Nephron (organoid): ENCODE data around the gene OR51B4.
"Not testable (repeated sequence)": the region's sequence is repeated elsewhere in the genome, so short reads cannot be mapped to it uniquely, and the experiment has no call there.

ENCODE experiments used
- H3K27ac Mint-ChIP-seq, 3 experiments: 2 replicates each; pipeline ENCODE4 v1.8.0; 2020; ENCODE audit warnings: mixed read lengths in 3 of 3, mild to moderate bottlenecking in 2 of 3, moderate library complexity in 1 of 3
- H3K27me3 Mint-ChIP-seq: 2 replicates; pipeline ENCODE4 v1.8.0; 2021; ENCODE audit warnings: low read depth, mild to moderate bottlenecking, moderate library complexity, mixed read lengths
- H3K36me3 Mint-ChIP-seq: 2 replicates; pipeline ENCODE4 v1.8.0; 2020; ENCODE audit warnings: low read depth, mixed read lengths
- H3K4me1 Mint-ChIP-seq: 2 replicates; pipeline ENCODE4 v1.8.0; 2020; ENCODE audit warnings: mixed read lengths
- H3K4me3 Mint-ChIP-seq, 3 experiments: 2 replicates each; pipeline ENCODE4 v1.8.0; 2020; ENCODE audit warnings: mild to moderate bottlenecking in 3 of 3, mixed read lengths in 3 of 3, moderate library complexity in 2 of 3
- H3K9me3 Mint-ChIP-seq: 2 replicates; pipeline ENCODE4 v1.8.0; 2020; ENCODE audit warnings: mixed read lengths
- CTCF ChIP-seq, 3 experiments: fragments of 200-600 bp; sonication (generic); IDR thresholded peaks; one replicate each; pipeline ENCODE4 v1.5.0; 2021; ENCODE audit warnings: antibody characterized with exemption in 3 of 3; ENCODE audit not compliant: unreplicated experiment in 3 of 3

Gene OR51B4

DNA sequence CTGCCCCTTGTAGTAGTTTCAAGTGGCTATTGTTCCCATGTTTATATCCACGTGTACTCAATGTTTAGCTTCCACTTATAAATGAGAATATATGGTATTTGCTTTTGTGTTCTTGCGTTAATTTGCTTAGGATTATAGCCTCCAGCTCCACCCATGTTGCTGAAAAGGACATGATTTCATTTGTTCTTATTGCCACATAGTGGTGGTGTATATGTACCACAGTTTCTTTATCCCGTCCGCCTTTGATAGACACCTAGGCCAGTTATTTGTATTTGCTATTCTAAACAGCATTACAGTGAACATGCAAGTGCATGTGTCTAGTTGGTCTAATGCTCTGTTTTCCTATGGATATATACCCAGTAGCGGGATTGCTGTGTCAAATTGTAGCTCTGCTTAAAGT, 15.5 kb upstream of the OR51B4 start:
- Mint-ChIP-seq H3K27me3 (no peaks in the 10 kb centered on the region), H3K4me3 (no peak overlapping the region)

DNA sequence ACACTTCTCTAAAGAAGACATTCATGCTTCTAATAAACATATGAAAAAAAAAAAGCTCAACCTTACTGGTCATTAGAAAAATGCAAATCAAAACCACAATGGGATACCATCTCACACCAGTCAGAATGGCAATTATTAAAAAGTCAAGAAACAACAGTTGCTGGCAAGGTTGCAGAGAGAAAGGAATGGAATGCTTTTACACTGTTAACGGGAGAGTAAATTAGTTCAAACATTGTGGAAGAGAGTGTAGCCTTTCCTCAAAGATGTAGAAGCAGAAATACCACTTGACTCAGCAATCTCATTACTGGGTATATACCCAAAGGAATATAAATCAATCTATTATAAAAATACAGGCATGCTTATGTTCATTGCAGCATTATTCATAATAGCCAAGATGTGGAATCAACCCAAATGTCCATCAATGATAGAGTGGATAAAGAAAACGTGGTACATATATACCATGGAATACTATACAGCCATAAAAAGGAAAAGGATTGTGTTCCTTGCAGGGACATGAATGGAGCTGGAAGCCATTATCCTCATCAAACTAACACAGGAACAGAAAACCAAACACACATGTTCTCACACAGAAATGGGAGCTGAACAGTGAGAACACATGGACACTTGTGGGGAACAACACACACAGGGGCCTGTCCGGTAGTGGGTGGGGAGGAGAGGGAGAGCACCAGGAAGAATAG, 11.7 kb upstream of the OR51B4 start:
- H3K4me3 Mint-ChIP-seq, H3K9me3 Mint-ChIP-seq, H3K27me3 Mint-ChIP-seq, H3K27ac Mint-ChIP-seq, H3K36me3 Mint-ChIP-seq, H3K4me1 Mint-ChIP-seq: not testable (repeated sequence)

More for the DNA sequence above, 15.5 kb upstream of the OR51B4 start:
- Mint-ChIP-seq H3K36me3 (no peaks in the 10 kb centered on the region), H3K4me1 (no peaks in the 10 kb centered on the region), H3K9me3 (no peaks in the 10 kb centered on the region), H3K27ac (no peak overlapping the region)
- TF ChIP-seq CTCF (IDR thresholded peaks at IDR 0.05; ENCODE audit: unreplicated experiment in 3 of 3) = no peak

DNA sequence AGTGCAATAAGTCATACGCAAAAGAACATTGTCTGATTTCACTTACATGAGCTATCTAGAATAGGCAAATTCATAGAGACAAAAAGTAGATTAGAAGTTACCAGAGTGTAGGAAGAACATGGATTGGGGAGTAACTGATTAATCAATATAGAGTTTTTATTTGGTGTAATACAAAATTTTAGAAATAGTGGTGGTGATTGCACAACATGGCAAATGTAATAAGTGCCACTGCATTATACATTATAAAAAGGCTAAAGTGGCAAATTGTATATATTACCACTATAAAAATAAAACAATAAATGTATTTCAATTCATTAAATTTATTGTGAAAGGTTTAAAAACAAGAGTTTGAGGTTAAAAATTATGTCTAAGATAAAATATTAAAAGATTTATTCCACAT, 8.7 kb upstream of the OR51B4 start:
- Mint-ChIP-seq H3K4me3 (no peak overlapping the region), H3K27ac (no peak overlapping the region), H3K27me3 (no peaks in the 10 kb centered on the region), H3K9me3 (no peaks in the 10 kb centered on the region), H3K36me3 (no peaks in the 10 kb centered on the region), H3K4me1 (no peaks in the 10 kb centered on the region)
- TF ChIP-seq CTCF (IDR thresholded peaks at IDR 0.05; ENCODE audit: unreplicated experiment in 3 of 3) = no peak

DNA sequence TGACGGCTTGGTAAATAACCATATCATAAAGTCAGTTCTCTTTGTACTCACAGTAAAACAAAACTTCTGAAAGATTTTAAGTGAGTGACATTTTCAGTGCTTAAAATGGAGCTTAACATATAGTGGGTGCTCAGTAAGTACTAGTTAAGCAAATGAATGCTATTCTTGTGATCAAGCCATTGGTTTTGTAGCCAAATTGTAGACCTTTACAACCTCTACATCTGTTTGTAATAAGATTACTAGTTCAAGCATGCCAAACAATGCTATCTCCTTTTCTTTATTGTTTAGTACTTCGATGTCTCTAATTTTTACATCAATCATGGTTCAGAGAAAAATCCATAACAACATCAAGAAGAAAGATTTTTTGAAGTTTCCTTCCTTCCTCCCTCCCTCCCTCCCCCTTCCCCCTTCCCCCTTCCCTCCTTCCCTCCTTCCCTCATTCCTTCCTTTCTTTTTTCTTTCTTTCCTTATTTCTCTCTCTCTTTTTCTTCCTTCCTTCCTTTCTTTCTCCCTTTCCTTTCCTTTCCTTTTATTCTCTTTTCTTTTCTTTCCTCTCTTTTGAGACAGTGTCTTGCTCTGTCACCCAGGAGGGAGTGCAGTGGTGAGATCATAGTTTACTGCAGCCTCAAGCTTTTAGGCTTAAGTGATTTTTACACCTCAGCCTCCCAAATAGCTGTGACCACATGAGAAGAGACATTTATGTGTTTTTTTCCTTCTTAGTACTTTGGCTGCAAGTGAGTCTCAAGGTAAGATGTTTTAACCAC, 5.7 kb upstream of the OR51B4 start:
- Mint-ChIP-seq H3K36me3 (no peaks in the 10 kb centered on the region), H3K4me3 (no peak overlapping the region), H3K4me1 (no peaks in the 10 kb centered on the region), H3K27ac (no peak overlapping the region), H3K27me3 (no peaks in the 10 kb centered on the region), H3K9me3 (no peaks in the 10 kb centered on the region)
- no peak for TF ChIP-seq CTCF (IDR thresholded peaks at IDR 0.05; ENCODE audit: unreplicated experiment in 3 of 3)

GRCh38 chr11:5304046-5304445, 2.3 kb upstream of the OR51B4 start:
- H3K27ac Mint-ChIP-seq = no peak overlapping the region
- no peaks in the 10 kb centered on the region for H3K9me3 Mint-ChIP-seq
- no peaks in the 10 kb centered on the region for H3K4me1 Mint-ChIP-seq
- no peak overlapping the region for H3K4me3 Mint-ChIP-seq
- H3K27me3 Mint-ChIP-seq = no peaks in the 10 kb centered on the region
- H3K36me3 Mint-ChIP-seq = no peaks in the 10 kb centered on the region
- no peak for TF ChIP-seq CTCF (IDR thresholded peaks at IDR 0.05; ENCODE audit: unreplicated experiment in 3 of 3)

GRCh38 chr11:5303626-5304025, 1.9 kb upstream of the OR51B4 start:
- Mint-ChIP-seq H3K27ac (no peak overlapping the region), H3K36me3 (no peaks in the 10 kb centered on the region), H3K27me3 (no peaks in the 10 kb centered on the region), H3K4me1 (no peaks in the 10 kb centered on the region), H3K4me3 (no peak overlapping the region), H3K9me3 (no peaks in the 10 kb centered on the region)
- TF ChIP-seq CTCF (IDR thresholded peaks at IDR 0.05; ENCODE audit: unreplicated experiment in 3 of 3) = no peak
